C4-2B (cell line): ENCODE measurements around the gene THADA.
A peak's percentile ranks its signal among the peaks of the same experiment; 100 is the strongest.
"Not testable (repeated sequence)": the region's sequence is repeated elsewhere in the genome, so short reads cannot be mapped to it uniquely, and the experiment has no call there.

Source experiments
- H3K27ac ChIP-seq: fragments of 450-650 bp; 2 replicates; pipeline ENCODE4 v1.5.1; 2017
- CTCF ChIP-seq: fragments of 450-650 bp; conservative IDR thresholded peaks from 2 replicates; pipeline ENCODE4 v1.5.1; 2017; ENCODE audit warnings: mild to moderate bottlenecking
- ZFX ChIP-seq: fragments of 450-650 bp; IDR thresholded peaks from 2 replicates; pipeline ENCODE4 v1.6.1; 2017

Gene THADA

GRCh38 chr2:43391878-43392215 lies 204.0 kb downstream of the THADA start:
- TF ChIP-seq ZFX (no peak), CTCF (no peak)
- H3K27ac ChIP-seq: no peak overlapping the region

DNA sequence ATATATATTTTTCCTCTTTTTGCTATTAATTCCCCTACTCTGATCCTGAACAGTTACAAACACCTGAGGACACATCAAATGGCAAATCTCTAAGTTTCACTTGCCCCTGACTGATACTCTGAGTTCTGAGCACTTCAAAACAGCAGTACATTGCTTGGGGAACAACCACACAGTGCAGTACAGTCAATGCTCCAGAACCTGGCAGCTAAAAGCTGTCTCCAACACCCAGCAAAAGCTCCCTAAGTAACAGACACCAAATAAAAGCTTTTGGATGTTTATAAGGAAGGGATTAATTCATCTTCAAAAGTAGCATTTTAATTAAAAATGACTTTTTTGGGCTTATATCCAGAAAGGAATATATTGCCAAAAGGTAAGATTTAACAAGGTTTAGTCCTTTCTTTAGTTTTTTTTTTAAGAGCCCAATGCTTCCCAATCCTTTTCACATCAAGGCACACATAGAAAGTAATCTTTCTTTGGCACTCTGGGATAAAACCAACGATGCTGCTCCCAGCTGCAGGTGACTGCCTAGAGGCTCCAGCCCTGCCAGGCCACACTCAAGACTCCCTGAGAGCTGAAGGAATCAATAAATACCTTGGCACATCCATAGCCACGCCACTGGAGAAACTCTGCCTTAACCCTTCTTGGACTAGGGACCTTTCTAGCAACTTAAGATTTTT lies 204.5 kb downstream of the THADA start:
- no peak overlapping the region for H3K27ac ChIP-seq
- no peak for TF ChIP-seq ZFX
- no peak for TF ChIP-seq CTCF

- H3K27ac ChIP-seq: peak overlapping the region; percentile 94
- TF ChIP-seq ZFX: no peak
- TF ChIP-seq CTCF: no peak
Observed at GRCh38 chr2:43389581-43390466, 206.0 kb downstream of the THADA start.

DNA sequence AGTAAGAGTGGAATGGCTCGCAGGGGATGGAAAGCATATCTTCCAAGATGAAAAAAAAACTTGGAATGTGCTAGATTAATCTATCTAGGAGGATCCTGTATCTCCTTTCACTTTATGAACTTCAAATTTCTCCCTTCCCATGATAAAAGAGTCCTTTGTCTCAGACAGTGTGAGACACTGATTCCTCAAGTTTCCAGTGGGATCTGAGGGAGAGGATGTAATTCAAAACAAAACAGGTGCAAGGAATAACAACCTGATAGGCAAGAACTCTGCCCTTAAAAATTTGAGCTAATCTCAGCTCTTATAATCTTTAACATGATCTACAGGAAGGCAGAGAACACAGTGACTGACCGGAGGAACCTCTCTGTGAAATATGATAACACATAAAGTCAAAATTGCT lies 207.5 kb downstream of the THADA start:
- TF ChIP-seq CTCF (no peak), ZFX (no peak)
- H3K27ac ChIP-seq: no peak overlapping the region

GRCh38 chr2:43387092-43388062 lies 208.5 kb downstream of the THADA start:
- TF ChIP-seq ZFX (no peak), CTCF (no peak)
- H3K27ac ChIP-seq: peak overlapping the region; percentile 49

- H3K27ac ChIP-seq: not testable (repeated sequence)
Observed at GRCh38 chr2:43386679-43387078, 209.2 kb downstream of the THADA start.

DNA sequence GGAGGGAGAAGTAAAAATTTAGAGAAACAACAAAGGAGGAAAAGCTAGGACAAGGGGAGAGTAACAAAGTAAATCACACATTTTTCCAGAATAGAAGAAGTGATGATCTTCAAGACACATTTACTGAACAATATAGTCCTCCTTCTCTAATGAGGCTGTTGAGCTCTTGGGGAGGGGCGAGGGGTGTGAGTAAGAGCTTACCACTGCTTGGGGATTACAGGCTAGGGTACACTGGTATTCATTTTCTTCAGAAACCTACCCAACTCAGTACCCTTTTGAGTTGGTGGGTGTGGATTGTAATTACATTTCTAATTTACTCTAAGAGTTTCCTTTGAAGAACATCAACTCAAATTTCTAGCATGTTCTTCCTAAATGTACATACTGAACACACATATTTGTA lies 211.7 kb downstream of the THADA start:
- H3K27ac ChIP-seq: no peak overlapping the region
- TF ChIP-seq ZFX: no peak
- no peak for TF ChIP-seq CTCF
